Measurements from ENCODE around the gene RYR3. TPM values are rescaled to one million over a fixed set of nuclear protein-coding genes. Genes with fewer than 3 reads are reported as not detected.

The RYR3 gene
- total and polyA plus RNA-seq, 2 donors (not counting 1 experiment from before 2014, with no cell fraction given): not detected

- Mint-ChIP-seq H3K27ac (no peak overlapping the region), H3K9me3 (ENCODE audit: insufficient read depth) (no peaks in the 10 kb centered on the region), H3K4me1 (no peaks in the 10 kb centered on the region), H3K4me3 (no peak overlapping the region), H3K27me3 (peaks cover 3% of the 10 kb centered on the region)
- Histone ChIP-seq H3K4me3 (ENCODE audit: control extremely low read depth in 1 of 5, extremely low read depth in 1 of 5, insufficient read depth in 1 of 5, low read depth in 2 of 5, low read length in 4 of 5) (no peak overlapping the region), H3K27me3 (replicated peaks in 1 of 4; ENCODE audit: control extremely low read depth in 1 of 4, control insufficient read depth in 3 of 4, insufficient read depth in 4 of 4, low read length in 3 of 4) (no peaks in the 10 kb centered on the region), H3K79me2 (ENCODE audit: control insufficient read depth, insufficient read depth, low read length) (no peaks in the 10 kb centered on the region), H3K27ac (ENCODE audit: low read length in 2 of 2) (no peak overlapping the region), H2AFZ (ENCODE audit: insufficient read depth, low read depth, low read length, poor library complexity, severe bottlenecking) (no peak overlapping the region), H3K9ac (ENCODE audit: low read length) (no peak overlapping the region), H3K4me1 (ENCODE audit: control insufficient read depth in 2 of 2, insufficient read depth in 2 of 2, low read length in 2 of 2) (no peaks in the 10 kb centered on the region), H3K36me3 (replicated peaks in 1 of 2; ENCODE audit: control extremely low read depth in 1 of 2, control insufficient read depth in 1 of 2, extremely low read depth in 1 of 2, insufficient read depth in 2 of 2, low read length in 1 of 2) (no peaks in the 10 kb centered on the region), H4K20me1 (ENCODE audit: control insufficient read depth, insufficient read depth, low read length, poor library complexity, severe bottlenecking) (no peaks in the 10 kb centered on the region), H3K4me2 (replicated peaks; ENCODE audit: low read depth, low read length, poor library complexity, severe bottlenecking) (no peak overlapping the region), H3K9me3 (ENCODE audit: control extremely low read depth in 1 of 3, control insufficient read depth in 2 of 3, insufficient read depth in 1 of 3, low read length in 2 of 3) (peaks cover 0 to 2% (median 0%) of the 10 kb centered on the region in 3 donors)
- intact Hi-C loops (cut with micrococcal nuclease): no loop called here
- CTCF ChIA-PET: no interaction called here
- no peak for TF ChIP-seq EZH2 (IDR thresholded peaks at IDR 0.05; ENCODE audit: borderline replicate concordance, insufficient read depth, low read depth, low read length, poor library complexity, severe bottlenecking)
- TF ChIP-seq CTCF (IDR thresholded peaks at IDR 0.05): no peak
- WGBS (ENCODE audit: insufficient coverage): 15% methylated on average over 2 of the region's 3 CpGs
- ATAC-seq (ENCODE audit: low read depth) (no peak), DNase-seq (no peak)
- POLR2A ChIA-PET: no interaction called here
These were observed 254.3 kb downstream of the RYR3 start for GRCh38 chr15:33565094-33565493.

GRCh38 chr15:33567652-33568051, 256.9 kb downstream of the RYR3 start:
- H3K9me3 ChIP-seq (ENCODE audit: control extremely low read depth in 1 of 3, control insufficient read depth in 2 of 3, insufficient read depth in 1 of 3, low read length in 2 of 3): peaks cover 0 to 2% (median 0%) of the 10 kb centered on the region in 3 donors
- no peaks in the 10 kb centered on the region for H3K36me3 ChIP-seq (replicated peaks in 1 of 2; ENCODE audit: control extremely low read depth in 1 of 2, control insufficient read depth in 1 of 2, extremely low read depth in 1 of 2, insufficient read depth in 2 of 2, low read length in 1 of 2)
- DNase-seq (no peak), ATAC-seq (ENCODE audit: low read depth) (no peak)
- Mint-ChIP-seq H3K4me1 (no peaks in the 10 kb centered on the region), H3K27me3 (peaks cover 3% of the 10 kb centered on the region), H3K4me3 (no peak overlapping the region), H3K9me3 (ENCODE audit: insufficient read depth) (no peaks in the 10 kb centered on the region), H3K27ac (no peak overlapping the region)
- no peak overlapping the region for H3K9ac ChIP-seq (ENCODE audit: low read length)
- TF ChIP-seq EZH2 (IDR thresholded peaks at IDR 0.05; ENCODE audit: borderline replicate concordance, insufficient read depth, low read depth, low read length, poor library complexity, severe bottlenecking) (no peak), CTCF (IDR thresholded peaks at IDR 0.05) (no peak)
- H3K27ac ChIP-seq (ENCODE audit: low read length in 2 of 2): no peak overlapping the region
- POLR2A ChIA-PET: no interaction called here
- H3K27me3 ChIP-seq (replicated peaks in 1 of 4; ENCODE audit: control extremely low read depth in 1 of 4, control insufficient read depth in 3 of 4, insufficient read depth in 4 of 4, low read length in 3 of 4): no peaks in the 10 kb centered on the region
- H3K4me1 ChIP-seq (ENCODE audit: control insufficient read depth in 2 of 2, insufficient read depth in 2 of 2, low read length in 2 of 2): no peaks in the 10 kb centered on the region
- H3K4me2 ChIP-seq (replicated peaks; ENCODE audit: low read depth, low read length, poor library complexity, severe bottlenecking): no peak overlapping the region
- CTCF ChIA-PET: no interaction called here
- no peaks in the 10 kb centered on the region for H4K20me1 ChIP-seq (ENCODE audit: control insufficient read depth, insufficient read depth, low read length, poor library complexity, severe bottlenecking)
- intact Hi-C loops (cut with micrococcal nuclease): no loop called here
- H3K4me3 ChIP-seq (ENCODE audit: control extremely low read depth in 1 of 5, extremely low read depth in 1 of 5, insufficient read depth in 1 of 5, low read depth in 2 of 5, low read length in 4 of 5): no peak overlapping the region
- H2AFZ ChIP-seq (ENCODE audit: insufficient read depth, low read depth, low read length, poor library complexity, severe bottlenecking): no peak overlapping the region
- no peaks in the 10 kb centered on the region for H3K79me2 ChIP-seq (ENCODE audit: control insufficient read depth, insufficient read depth, low read length)
